GM21825 (cell line): ENCODE results near the gene TRAF7.
A peak's percentile ranks its signal among the peaks of the same experiment; 100 is the strongest.
"Not testable (repeated sequence)": the region's sequence is repeated elsewhere in the genome, so short reads cannot be mapped to it uniquely, and the experiment has no call there.

Experiments
- ATAC-seq: cut with Tn5 transposase; IDR thresholded peaks from one replicate; pipeline ENCODE4 v1.9.1; 2021; ENCODE audit warnings: mild to moderate bottlenecking, moderate library complexity; ENCODE audit not compliant: unreplicated experiment

Gene TRAF7

GRCh38 chr16:2155091-2155950 lies at the start of gene TRAF7:
TRAF7 (plus strand) TSS chr16:2155782; CDS start chr16:2163921, 8,139 bp downstream.
- ATAC-seq: peak; percentile 83

DNA sequence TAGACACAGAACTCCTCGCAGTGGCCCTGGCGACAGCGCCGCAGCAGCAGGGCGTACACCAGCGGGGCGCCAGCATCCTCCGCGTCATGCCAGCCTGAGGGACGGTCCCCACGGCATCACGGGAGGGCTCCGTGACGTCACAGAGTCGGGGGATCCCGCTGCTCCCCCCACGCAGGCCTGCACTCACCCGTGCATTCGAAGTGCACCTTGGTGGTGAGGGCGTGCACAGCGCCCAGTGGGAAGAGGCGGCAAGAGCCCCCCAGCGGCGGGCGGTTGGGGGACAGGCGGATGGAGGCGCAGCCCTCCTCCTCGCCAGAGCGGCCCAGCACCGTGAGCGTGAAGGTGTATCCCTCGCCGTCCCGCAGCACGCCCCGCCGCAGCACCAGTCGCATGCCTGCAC lies 49.4 kb upstream of the TRAF7 start:
- not testable (repeated sequence) for ATAC-seq

DNA sequence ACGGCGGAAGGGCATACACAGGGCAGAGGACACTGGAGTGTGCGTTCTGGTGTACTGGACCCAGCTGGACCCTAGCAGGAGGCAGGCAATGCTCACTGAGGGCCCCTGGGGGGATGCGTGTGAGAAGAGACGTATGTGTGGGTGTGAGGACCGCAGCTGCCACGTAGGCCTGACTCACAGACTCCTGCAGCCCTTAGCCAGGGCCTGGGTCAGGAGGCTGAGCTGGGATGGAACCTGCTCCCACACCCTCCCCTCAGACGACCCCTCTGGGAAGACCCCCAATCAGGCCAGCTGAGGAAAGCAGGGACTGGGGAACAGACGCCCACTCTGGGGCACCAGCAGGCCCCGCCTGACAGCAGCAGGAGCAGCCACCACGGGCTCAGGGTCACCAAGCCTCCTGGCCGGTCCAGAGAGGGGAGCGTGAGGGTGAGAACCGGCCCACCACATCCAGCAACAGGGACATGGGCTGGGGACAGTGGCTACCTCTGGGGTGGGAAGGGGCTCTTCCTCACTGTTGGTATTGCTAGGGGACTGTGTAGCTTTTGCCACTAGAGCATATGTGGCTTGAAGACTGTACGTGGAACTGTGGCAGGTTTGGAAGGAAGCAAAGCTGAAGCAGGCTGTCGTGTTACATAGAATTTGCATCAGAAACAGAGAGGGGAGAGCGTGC lies 48.3 kb upstream of the TRAF7 start:
- ATAC-seq: not testable (repeated sequence)

DNA sequence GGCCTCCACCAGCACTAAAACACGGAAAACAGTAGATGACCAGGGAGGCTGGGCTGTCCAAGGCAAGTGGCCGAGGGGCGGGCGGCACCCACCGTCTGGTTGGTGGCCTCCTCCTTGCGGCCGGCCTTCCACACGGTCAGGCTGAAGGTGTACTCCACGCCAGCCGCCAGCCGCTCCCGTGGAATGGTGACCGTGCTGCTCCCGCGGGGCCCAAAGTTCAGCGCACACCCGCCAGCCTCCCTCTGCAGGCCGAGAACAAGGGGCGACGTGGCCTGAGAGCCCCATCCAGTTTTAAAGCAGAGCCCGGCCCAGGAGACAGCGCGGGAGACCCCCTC lies 47.8 kb upstream of the TRAF7 start:
- ATAC-seq: not testable (repeated sequence)

DNA sequence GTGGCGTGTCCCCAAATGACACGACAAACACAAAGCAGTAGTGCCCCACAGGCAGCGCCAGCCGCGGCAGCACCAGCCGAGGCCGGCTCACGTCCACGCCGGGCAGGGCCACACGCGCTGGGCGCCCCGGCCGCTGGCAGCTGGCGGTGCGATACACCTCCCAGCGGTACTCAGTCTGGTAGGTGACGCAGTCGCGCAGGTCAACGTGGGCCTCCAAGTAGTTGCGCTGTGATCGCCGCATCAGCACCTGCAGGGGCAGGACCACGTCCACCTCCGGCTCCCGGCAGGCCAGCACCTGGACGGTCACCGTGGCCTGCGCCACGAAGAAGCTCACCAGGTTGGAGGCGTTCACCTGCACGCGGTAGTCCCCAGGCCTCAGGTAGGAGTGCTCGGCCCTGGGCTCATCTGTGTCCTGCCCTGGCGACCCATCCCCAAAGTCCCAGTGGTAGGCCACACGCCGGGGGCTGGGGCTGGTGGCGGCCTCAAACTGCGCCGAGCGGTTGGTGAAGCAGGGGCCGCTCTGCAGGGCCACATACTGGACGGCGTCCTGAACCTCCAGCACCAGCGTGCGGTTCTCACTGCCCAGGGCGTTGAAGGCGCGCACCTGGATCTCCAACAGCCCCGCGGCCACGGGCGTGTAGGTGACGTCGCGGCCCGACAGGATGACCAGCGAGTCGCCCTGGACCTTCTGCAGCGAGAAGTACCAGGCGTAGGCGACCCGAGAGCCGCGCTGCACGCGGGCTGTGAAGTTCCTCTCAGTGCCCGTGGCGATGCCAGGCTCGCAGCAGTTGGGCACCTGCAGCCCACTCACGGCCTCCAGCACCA lies 46.9 kb upstream of the TRAF7 start:
- ATAC-seq: not testable (repeated sequence)

DNA sequence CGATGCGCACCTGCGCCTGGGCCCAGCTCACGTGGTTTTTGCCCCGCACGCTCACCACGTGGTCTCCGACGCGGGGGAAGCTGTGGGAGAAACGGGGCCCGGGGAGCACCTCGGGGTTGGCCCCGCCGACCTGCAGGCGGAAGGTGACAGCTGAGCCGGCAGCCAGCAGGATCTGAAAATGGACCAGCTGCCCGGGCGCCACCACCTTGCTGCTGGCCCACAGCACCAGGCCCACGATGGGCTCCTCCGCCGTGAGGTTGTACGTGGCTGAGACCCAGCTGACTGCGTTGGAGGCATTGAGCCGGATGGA lies 46.4 kb upstream of the TRAF7 start:
- ATAC-seq: not testable (repeated sequence)

DNA sequence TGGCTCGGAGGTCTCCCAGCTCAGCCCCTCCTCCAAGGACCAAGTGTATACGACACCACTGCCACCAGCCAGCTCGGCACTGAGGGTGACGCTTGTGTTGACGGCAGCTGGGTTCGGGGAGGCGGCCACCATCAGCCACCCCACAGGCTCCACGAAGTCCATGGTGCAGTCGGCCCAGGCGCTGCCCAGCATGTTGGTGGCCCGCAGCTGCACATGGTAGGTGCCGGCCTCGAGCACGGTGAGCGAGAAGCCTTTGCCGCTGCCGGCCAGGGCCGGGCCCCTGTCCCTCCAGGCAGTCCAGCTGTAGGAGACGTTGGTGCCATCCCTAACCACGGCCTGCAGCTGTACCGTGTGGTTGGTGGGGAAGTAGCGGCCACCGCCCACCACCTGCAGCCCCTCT lies 45.7 kb upstream of the TRAF7 start:
- not testable (repeated sequence) for ATAC-seq

GRCh38 chr16:2110332-2111008 lies 45.1 kb upstream of the TRAF7 start:
- not testable (repeated sequence) for ATAC-seq

DNA sequence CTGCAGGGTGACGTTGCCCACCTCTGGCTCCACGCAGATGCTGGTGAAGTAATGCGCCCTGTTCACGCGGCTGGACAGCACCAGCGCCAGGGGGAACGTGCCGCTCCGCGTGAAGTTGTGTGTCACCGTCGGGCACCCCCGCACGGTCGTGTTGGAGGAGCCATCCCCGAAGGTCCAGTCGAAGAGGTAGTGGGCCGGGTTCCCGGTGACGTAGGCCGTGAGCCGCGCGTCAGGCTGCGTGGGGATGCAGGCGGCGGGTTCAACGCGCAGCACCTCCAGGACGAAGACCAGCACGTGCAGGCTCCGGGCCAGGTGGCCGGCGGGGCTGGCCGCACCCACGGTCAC lies 44.6 kb upstream of the TRAF7 start:
- ATAC-seq: not testable (repeated sequence)

- not testable (repeated sequence) for ATAC-seq
Observed at GRCh38 chr16:2111412-2112335, 43.9 kb upstream of the TRAF7 start.

GRCh38 chr16:2112539-2113106 lies 43.0 kb upstream of the TRAF7 start:
- ATAC-seq: not testable (repeated sequence)

GRCh38 chr16:2114225-2114624 lies 41.4 kb upstream of the TRAF7 start:
- ATAC-seq: not testable (repeated sequence)

GRCh38 chr16:2114885-2115590 lies 40.5 kb upstream of the TRAF7 start:
- not testable (repeated sequence) for ATAC-seq

DNA sequence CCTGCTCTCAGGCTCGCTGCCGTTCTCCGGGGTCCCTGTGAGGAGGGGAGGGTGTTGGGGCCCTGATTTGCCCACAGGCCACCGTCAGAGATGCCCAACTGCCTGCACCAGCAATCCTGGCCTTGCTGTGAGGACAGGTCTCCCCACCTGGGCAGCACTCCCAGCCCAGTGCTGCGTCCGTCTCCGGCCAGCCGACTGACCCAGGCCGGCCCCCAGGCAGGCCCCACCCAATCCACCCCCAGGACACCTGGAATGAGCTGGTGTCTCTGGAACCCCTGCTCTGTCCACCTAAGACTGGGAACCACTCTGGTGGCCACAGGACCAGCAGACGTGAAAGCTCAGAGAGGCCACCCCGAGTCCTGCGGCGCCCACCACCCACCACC lies 40.0 kb upstream of the TRAF7 start:
- no peak for ATAC-seq

GRCh38 chr16:2116428-2116827 lies 39.2 kb upstream of the TRAF7 start:
- not testable (repeated sequence) for ATAC-seq

DNA sequence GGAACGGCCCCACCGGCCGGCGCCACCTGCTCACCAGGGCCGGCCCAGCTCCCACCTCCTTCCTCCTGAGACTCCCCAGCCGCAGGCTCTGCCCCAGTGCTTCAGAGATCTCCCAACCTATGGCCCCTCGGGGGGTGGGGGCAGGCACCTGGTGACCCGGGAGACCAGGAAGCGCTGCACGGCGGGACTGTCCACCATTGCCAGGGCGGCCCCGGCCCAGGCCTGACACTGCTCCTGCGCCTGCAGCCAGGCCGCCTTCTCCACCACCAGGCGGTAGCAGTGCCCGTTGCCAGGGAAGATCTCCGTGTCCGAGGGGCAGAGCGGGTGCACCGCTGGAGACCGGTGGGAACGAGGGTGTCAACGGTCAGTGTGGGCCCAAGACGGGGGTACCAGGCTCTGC lies 38.2 kb upstream of the TRAF7 start:
- ATAC-seq: not testable (repeated sequence)

- not testable (repeated sequence) for ATAC-seq
Observed at GRCh38 chr16:2117960-2118722, 37.4 kb upstream of the TRAF7 start.

DNA sequence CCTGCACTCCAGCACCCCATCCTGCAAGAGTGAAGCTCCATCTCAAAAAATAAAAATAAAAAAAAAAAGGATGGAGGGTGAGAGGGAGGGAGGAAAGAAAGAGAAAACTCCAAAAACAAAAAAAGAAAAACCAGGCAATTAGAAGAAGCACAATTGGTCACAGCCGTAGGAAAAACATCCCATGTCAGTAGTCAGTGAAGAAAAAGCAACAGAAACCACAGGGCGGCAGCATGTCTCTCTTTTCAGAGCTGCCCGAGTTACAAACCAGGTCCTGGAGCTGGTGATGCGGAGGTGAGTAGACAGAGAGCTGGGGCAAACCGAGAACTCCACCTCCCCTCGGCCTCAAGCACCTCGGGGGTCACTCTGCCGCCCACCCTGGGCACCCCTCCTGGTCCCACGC lies 34.3 kb upstream of the TRAF7 start:
- not testable (repeated sequence) for ATAC-seq
